CD14-positive monocyte (primary cell): ENCODE data around the gene ALOX15. TPM values are rescaled to one million over a fixed set of nuclear protein-coding genes. Genes with fewer than 3 reads are reported as not detected.
"Not testable (repeated sequence)": the region's sequence is repeated elsewhere in the genome, so short reads cannot be mapped to it uniquely, and the experiment has no call there.

ENCODE experiments used
- DNase-seq, 3 donors: peaks; one replicate each; pipeline ENCODE4 v3.0.0-alpha.2; 2011 to 2022
- H2AFZ ChIP-seq: 2 replicates; pipeline ENCODE4 v1.6.0; 2012; ENCODE audit warnings: mild to moderate bottlenecking, low read depth, low read length, inconsistent platforms; ENCODE audit not compliant: insufficient read depth, poor library complexity, severe bottlenecking
- H3K27ac ChIP-seq, 2 donors: 1 replicate in 1 of 2; 2 replicates in 1 of 2; pipeline ENCODE4 v1.5.1; 2012 to 2013; ENCODE audit warnings: low read length in 2 of 2, control low read depth in 1 of 2, inconsistent platforms in 1 of 2, low read depth in 1 of 2, mild to moderate bottlenecking in 1 of 2
- H3K27me3 ChIP-seq, 2 donors: one replicate each; pipeline versions ENCODE4 v1.6.0 to v1.6.1; 2011 to 2013; ENCODE audit warnings: low read length in 2 of 2; ENCODE audit not compliant: control insufficient read depth in 2 of 2, insufficient read depth in 2 of 2
- H3K36me3 ChIP-seq, 2 donors: replicated peaks in 1 of 2; 1 replicate in 1 of 2; 2 replicates in 1 of 2; pipeline versions ENCODE4 v1.5.1 to v1.6.1; 2012 to 2013; ENCODE audit warnings: low read length in 2 of 2, control low read depth in 1 of 2, inconsistent platforms in 1 of 2, mild to moderate bottlenecking in 1 of 2; ENCODE audit not compliant: insufficient read depth in 2 of 2, control insufficient read depth in 1 of 2
- H3K4me1 ChIP-seq, 2 donors: 1 replicate in 1 of 2; 2 replicates in 1 of 2; pipeline versions ENCODE4 v1.5.1 to v1.6.1; 2012 to 2013; ENCODE audit warnings: low read length in 2 of 2, control low read depth in 1 of 2, inconsistent platforms in 1 of 2, mild to moderate bottlenecking in 1 of 2, moderate library complexity in 1 of 2; ENCODE audit not compliant: insufficient read depth in 2 of 2, control insufficient read depth in 1 of 2
- H3K4me2 ChIP-seq: replicated peaks from 2 replicates; pipeline ENCODE3; 2012; ENCODE audit warnings: low read length, moderate library complexity, mild to moderate bottlenecking; ENCODE audit not compliant: poor library complexity, severe bottlenecking; ENCODE audit errors: extremely low read depth
- H3K4me3 ChIP-seq, 3 experiments: fragments of 200-600 bp in 1 of 3; sonication (generic) in 1 of 3; replicated peaks in 1 of 3; 1 replicate in 2 of 3; 2 replicates in 1 of 3; pipeline ENCODE4 v1.5.1; 2011 to 2013; ENCODE audit warnings: low read length in 3 of 3, mild to moderate bottlenecking in 3 of 3, control low read depth in 2 of 3, low read depth in 2 of 3, inconsistent platforms in 1 of 3, moderate library complexity in 1 of 3
- H3K79me2 ChIP-seq: 2 replicates; pipeline ENCODE4 v1.6.0; 2012; ENCODE audit warnings: mild to moderate bottlenecking, control low read depth, inconsistent platforms, low read length, moderate library complexity; ENCODE audit not compliant: insufficient read depth
- H3K9ac ChIP-seq: 2 replicates; pipeline ENCODE4 v1.6.0; 2017; ENCODE audit warnings: low read length, mild to moderate bottlenecking; ENCODE audit not compliant: insufficient read depth, poor library complexity, severe bottlenecking
- H3K9me3 ChIP-seq, 2 donors: replicated peaks in 1 of 2; 1 replicate in 1 of 2; 2 replicates in 1 of 2; pipeline versions ENCODE4 v1.5.1 to v1.6.1; 2012 to 2013; ENCODE audit warnings: low read length in 2 of 2, control low read depth in 1 of 2; ENCODE audit not compliant: control insufficient read depth in 1 of 2, insufficient read depth in 1 of 2
- H4K20me1 ChIP-seq: 2 replicates; pipeline ENCODE4 v1.6.0; 2012; ENCODE audit warnings: mild to moderate bottlenecking, low read length, control low read depth, moderate library complexity; ENCODE audit not compliant: insufficient read depth
- H3K27ac Mint-ChIP-seq, 7 donors: one replicate each; pipeline ENCODE4 v1.8.0; 2020; ENCODE audit warnings: mild to moderate bottlenecking in 7 of 7, mixed read lengths in 7 of 7, moderate library complexity in 6 of 7, inconsistent platforms in 2 of 7
- H3K27me3 Mint-ChIP-seq, 3 donors: one replicate each; pipeline ENCODE4 v1.8.0; 2021 to 2022; ENCODE audit warnings: low read depth in 3 of 3, mild to moderate bottlenecking in 3 of 3, mixed read lengths in 3 of 3, moderate library complexity in 3 of 3, inconsistent platforms in 1 of 3
- H3K36me3 Mint-ChIP-seq, 2 donors: one replicate each; pipeline ENCODE4 v1.8.0; 2020; ENCODE audit warnings: mixed read lengths in 2 of 2, inconsistent platforms in 1 of 2, mild to moderate bottlenecking in 1 of 2
- H3K4me1 Mint-ChIP-seq: one replicate; pipeline ENCODE4 v1.8.0; 2020; ENCODE audit warnings: mild to moderate bottlenecking, mixed read lengths
- H3K4me3 Mint-ChIP-seq, 2 donors: one replicate each; pipeline ENCODE4 v1.8.0; 2020; ENCODE audit warnings: mild to moderate bottlenecking in 2 of 2, mixed read lengths in 2 of 2, moderate library complexity in 1 of 2
- H3K9me3 Mint-ChIP-seq, 7 donors: one replicate each; pipeline ENCODE4 v1.8.0; 2020 to 2022; ENCODE audit warnings: mixed read lengths in 7 of 7, mild to moderate bottlenecking in 6 of 7, moderate library complexity in 6 of 7, inconsistent platforms in 2 of 7
- WGBS: methylation state at CpG from one replicate; pipeline ENCODE4 v1.1.5; 2013; ENCODE audit warnings: missing lambda C conversion rate; ENCODE audit not compliant: insufficient coverage; 5-methylcytosine and 5-hydroxymethylcytosine counted together
- intact Hi-C, 2 donors: fragments of 100-400 bp; cut with micrococcal nuclease; formaldehyde crosslinking; loops; one replicate each; pipeline versions ENCODE4 v1.15.0 to v1.15.1; 2023
- polyA plus RNA-seq, 3 donors: library from polyadenylated mRNA; depleted of rRNA in 1 of 3; unstranded in 2 of 3; stranded (reverse) in 1 of 3; fragments of 300-500 nt in 2 of 3; fragments of >200 nt in 1 of 3; fragmentation: Illumina TruSeq in 2 of 3; gene quantifications; 1 replicate in 2 of 3; 2 replicates in 1 of 3; pipeline ENCODE4 v1.2.3, GENCODE V29; 2012 to 2021
- TF ChIP-seq, protein P1 (sequence below): fragments of 200-600 bp; IDR thresholded peaks from one replicate; pipeline ENCODE4 v1.8.0; 2022; ENCODE audit warnings: antibody characterized with exemption, mild to moderate bottlenecking

ALOX15 gene
- polyA plus RNA-seq, 3 donors: 0.05 to 0.13 TPM; not detected in 1

DNA sequence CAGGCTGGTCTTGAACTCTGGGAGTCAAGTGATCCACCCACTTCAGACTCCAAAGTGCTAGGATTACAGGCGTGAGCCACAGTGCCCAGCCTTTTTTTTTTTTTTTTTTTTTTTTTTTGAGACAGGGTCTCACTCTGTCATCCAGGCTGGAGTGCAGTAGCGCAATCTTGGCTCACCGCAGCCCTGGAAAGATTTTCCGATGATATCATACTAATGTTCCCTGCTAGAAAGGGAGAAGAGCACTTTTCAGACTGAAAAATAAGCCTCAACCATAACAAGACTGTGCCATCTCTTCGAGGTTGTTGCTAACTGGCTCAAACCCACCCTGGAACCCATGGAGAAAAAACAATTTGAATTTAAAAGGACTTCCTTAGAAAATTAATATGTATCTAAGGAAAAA lies 42.3 kb upstream of the ALOX15 start:
- H3K9me3 ChIP-seq, H3K27me3 ChIP-seq, H3K27ac Mint-ChIP-seq, H2AFZ ChIP-seq, intact Hi-C loops, H3K4me2 ChIP-seq, H3K4me3 Mint-ChIP-seq, H3K4me3 ChIP-seq, DNase-seq, H3K27ac ChIP-seq, H3K4me1 ChIP-seq, H3K79me2 ChIP-seq, H3K9me3 Mint-ChIP-seq, H3K9ac ChIP-seq, H3K4me1 Mint-ChIP-seq, H3K27me3 Mint-ChIP-seq, H4K20me1 ChIP-seq: not testable (repeated sequence)
- 100% methylated on average over 1 of the region's 5 CpGs for WGBS
- H3K36me3 ChIP-seq: peaks cover 27 to 70% of the 10 kb centered on the region in 2 donors
- peaks cover 69 to 79% of the 10 kb centered on the region in 2 donors for H3K36me3 Mint-ChIP-seq

DNA sequence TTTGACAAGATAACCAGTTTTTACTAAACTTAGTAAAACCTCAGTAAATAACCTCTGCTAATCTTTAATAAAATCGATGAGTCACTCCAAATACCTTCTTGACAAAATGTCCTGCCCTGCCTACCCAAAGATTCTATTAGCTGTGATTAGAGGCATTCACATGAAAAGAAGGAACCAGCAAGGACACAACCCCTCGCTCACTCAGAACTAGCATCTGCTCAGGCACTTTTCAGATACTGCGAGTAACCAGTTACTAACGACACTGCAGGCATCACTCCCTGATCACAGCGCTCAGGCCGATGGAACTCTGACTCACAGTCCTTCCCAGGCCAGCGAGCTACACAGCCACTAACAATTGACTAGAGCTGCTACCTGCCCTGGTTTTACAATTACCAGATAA lies 38.2 kb upstream of the ALOX15 start:
- WGBS: 94% methylated on average over 7 of the region's 7 CpGs
- intact Hi-C loops: no loop called here
- H3K4me2 ChIP-seq: no peak overlapping the region
- H3K27ac ChIP-seq: no peak overlapping the region
- no peak for DNase-seq
- no peak overlapping the region for H3K4me3 ChIP-seq
- H3K9me3 ChIP-seq: no peaks in the 10 kb centered on the region
- Mint-ChIP-seq H3K4me3 (no peak overlapping the region), H3K4me1 (no peaks in the 10 kb centered on the region), H3K27ac (no peak overlapping the region), H3K27me3 (no peaks in the 10 kb centered on the region), H3K36me3 (peaks cover 79 to 87% of the 10 kb centered on the region in 2 donors), H3K9me3 (no peaks in the 10 kb centered on the region)
- peaks cover 52 to 89% of the 10 kb centered on the region in 2 donors for H3K36me3 ChIP-seq
- TF ChIP-seq, protein P1, sequence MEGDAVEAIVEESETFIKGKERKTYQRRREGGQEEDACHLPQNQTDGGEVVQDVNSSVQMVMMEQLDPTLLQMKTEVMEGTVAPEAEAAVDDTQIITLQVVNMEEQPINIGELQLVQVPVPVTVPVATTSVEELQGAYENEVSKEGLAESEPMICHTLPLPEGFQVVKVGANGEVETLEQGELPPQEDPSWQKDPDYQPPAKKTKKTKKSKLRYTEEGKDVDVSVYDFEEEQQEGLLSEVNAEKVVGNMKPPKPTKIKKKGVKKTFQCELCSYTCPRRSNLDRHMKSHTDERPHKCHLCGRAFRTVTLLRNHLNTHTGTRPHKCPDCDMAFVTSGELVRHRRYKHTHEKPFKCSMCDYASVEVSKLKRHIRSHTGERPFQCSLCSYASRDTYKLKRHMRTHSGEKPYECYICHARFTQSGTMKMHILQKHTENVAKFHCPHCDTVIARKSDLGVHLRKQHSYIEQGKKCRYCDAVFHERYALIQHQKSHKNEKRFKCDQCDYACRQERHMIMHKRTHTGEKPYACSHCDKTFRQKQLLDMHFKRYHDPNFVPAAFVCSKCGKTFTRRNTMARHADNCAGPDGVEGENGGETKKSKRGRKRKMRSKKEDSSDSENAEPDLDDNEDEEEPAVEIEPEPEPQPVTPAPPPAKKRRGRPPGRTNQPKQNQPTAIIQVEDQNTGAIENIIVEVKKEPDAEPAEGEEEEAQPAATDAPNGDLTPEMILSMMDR: no peak
- H3K79me2 ChIP-seq: no peaks in the 10 kb centered on the region
- no peak overlapping the region for H3K9ac ChIP-seq
- no peaks in the 10 kb centered on the region for H3K4me1 ChIP-seq
- no peak overlapping the region for H2AFZ ChIP-seq
- no peaks in the 10 kb centered on the region for H4K20me1 ChIP-seq
- no peaks in the 10 kb centered on the region for H3K27me3 ChIP-seq
